Measurements from ENCODE around the gene DAG1.

- TF ChIP-seq MAX (IDR thresholded peaks at IDR 0.05) (no peak), YY1 (IDR thresholded peaks at IDR 0.05; ENCODE audit: extremely low read depth, insufficient replicate concordance, low read depth, low read length) (no peak), POLR2AphosphoS5 (IDR thresholded peaks at IDR 0.05; ENCODE audit: low read depth, low read length) (no peak), CTCF (IDR thresholded peaks at IDR 0.05 in 2 of 3, conservative IDR thresholded peaks at IDR 0.05 in 1 of 3; ENCODE audit: borderline replicate concordance in 1 of 3, insufficient read depth in 1 of 3, low read depth in 2 of 3, low read length in 2 of 3) (no peak), SP1 (IDR thresholded peaks at IDR 0.05; ENCODE audit: low read depth) (no peak), POLR2A (IDR thresholded peaks at IDR 0.05; ENCODE audit: borderline replicate concordance, extremely low read depth, insufficient read depth, insufficient read length) (no peak), EGR1 (IDR thresholded peaks at IDR 0.05; ENCODE audit: low read depth) (no peak), CEBPB (IDR thresholded peaks at IDR 0.05; ENCODE audit: low read depth) (no peak)
Observed at GRCh38 chr3:49492969-49493368, 22.9 kb downstream of the DAG1 start.

Data from HCT116 (cell line).